ENCODE data around the gene CD70.

GRCh38 chr19:6586726-6587092, 4.2 kb downstream of the CD70 start:
- TF ChIP-seq, protein P1, sequence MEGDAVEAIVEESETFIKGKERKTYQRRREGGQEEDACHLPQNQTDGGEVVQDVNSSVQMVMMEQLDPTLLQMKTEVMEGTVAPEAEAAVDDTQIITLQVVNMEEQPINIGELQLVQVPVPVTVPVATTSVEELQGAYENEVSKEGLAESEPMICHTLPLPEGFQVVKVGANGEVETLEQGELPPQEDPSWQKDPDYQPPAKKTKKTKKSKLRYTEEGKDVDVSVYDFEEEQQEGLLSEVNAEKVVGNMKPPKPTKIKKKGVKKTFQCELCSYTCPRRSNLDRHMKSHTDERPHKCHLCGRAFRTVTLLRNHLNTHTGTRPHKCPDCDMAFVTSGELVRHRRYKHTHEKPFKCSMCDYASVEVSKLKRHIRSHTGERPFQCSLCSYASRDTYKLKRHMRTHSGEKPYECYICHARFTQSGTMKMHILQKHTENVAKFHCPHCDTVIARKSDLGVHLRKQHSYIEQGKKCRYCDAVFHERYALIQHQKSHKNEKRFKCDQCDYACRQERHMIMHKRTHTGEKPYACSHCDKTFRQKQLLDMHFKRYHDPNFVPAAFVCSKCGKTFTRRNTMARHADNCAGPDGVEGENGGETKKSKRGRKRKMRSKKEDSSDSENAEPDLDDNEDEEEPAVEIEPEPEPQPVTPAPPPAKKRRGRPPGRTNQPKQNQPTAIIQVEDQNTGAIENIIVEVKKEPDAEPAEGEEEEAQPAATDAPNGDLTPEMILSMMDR (IDR thresholded peaks at IDR 0.05), result no peak
- no peak for TF ChIP-seq EZH2 (IDR thresholded peaks at IDR 0.05; ENCODE audit: borderline replicate concordance, insufficient read depth, low read depth, low read length, poor library complexity, severe bottlenecking)
